A549 treated with GW870086 at 1 μM for 4 hours (cell line): Measurements from ENCODE around the gene METTL21A. TPM values are rescaled to one million over a fixed set of nuclear protein-coding genes. Genes with fewer than 3 reads are reported as not detected.

Experiments
- total RNA-seq: library from RNA; stranded (reverse); fragments of 200-300 nt; extraction: Qiagen RNA extraction; gene quantifications from 5 replicates; pipeline ENCODE4 v1.2.3, GENCODE V29; 2022; ENCODE audit warnings: low read depth

METTL21A gene
- total RNA-seq: 24.8 to 30.8 TPM (median 26.4 TPM) in 5 replicates

DNA sequence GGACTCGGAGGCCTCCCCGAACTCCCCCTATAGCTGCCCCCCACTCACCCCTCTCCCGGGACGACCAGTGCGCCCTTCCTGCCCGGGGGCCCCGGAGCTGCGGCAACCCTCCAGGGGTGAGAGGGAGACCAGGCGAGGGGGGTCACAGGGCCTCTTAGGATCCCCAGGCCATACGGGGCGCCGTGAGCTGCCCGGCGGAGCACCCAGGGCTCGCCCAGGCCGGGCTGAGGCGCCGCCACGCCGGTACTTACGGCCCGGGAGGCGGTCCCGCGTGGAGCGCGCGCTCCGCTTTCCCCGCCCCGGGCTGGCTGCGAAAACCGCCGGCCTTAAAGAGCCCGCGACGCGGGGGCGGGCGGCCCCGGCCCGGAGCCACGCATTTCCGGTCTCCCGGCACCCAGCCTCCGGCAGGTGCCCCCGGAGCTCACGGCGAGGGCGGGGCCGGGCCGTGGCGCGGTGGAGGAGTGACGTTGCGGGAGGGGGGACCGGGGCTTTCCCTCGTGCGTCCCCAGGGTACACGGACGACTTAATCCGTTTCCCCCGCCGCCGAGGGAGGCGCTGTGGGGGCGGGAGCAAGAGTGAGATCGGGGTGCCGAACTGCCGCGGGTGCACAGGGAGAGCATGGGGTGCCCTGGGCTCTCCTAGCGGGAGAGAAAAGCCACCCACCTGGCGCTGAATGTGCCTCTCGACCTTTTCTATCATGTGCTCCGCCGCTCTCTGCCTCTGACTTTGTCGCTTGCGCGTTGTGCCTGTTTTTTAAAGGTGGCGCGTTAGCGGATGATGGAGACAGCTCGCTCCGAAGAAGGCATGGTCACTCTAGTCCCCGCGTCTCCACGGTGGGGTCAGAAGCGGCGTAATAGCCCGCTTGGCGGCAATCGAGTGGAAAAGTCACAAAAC, at the start of gene METTL21A:
Gene METTL21A (minus strand): TSS at position 381 of the 894 bp plus-strand sequence. CDS start 1,019 bp downstream, outside the sequence.

Other genes starting within 250 kb of the METTL21A start
- 14.2 to 29.0 TPM (median 22.9 TPM) in 5 replicates for gene CREB1, start 95.4 kb downstream of the METTL21A start, total RNA-seq
- 19.4 to 23.1 TPM (median 22.3 TPM) in 5 replicates for gene CCNYL1, start 86.2 kb upstream of the METTL21A start, total RNA-seq
- 3.9 to 4.4 TPM (median 4.0 TPM) in 5 replicates for gene FZD5, start 144.5 kb upstream of the METTL21A start, total RNA-seq